HepG2 (cell line): Measurements from ENCODE around the gene IKZF4. TPM values are rescaled to one million over a fixed set of nuclear protein-coding genes. Genes with fewer than 3 reads are reported as not detected.

Experiments used
- ATAC-seq: fragments of 200-7000 bp; cut with Tn5 transposase; 3 replicates; pipeline ENCODE4 v1.9.1; 2020; ENCODE audit warnings: mild to moderate bottlenecking, moderate library complexity
- BruUV-seq: library from RNA; stranded (reverse); fragments of 400-500 nt; replicated peaks from 2 replicates; lab custom pipeline; 2021; lab: Mats Ljungman, UMichigan
- CTCF ChIA-PET: fragments of 300-600 bp; formaldehyde crosslinking; extraction: SDS; loops from one replicate; lab custom pipeline; 2021; ENCODE audit warnings: low total read pairs, inconsistent platforms, low intra/inter-chr PET ratio; lab: Yijun Ruan, JAX
- POLR2A ChIA-PET: fragments of 350-600 bp; sonication (Branson Sonifier 250); formaldehyde crosslinking; loops from one replicate; lab custom pipeline; 2020; ENCODE audit warnings: antibody characterized with exemption, inconsistent platforms; lab: Yijun Ruan, JAX
- DNase-seq: peaks from one replicate; pipeline ENCODE4 v3.0.0-alpha.2; 2015; ENCODE audit warnings: low spot score
- FAIRE-seq: peaks from 3 replicates; lab custom pipeline; 2011; peaks lifted over from hg19 to GRCh38; lab: Jason Lieb, UNC
- H2AFZ ChIP-seq: one replicate; pipeline ENCODE4 v1.6.1; 2011; ENCODE audit warnings: low read length, inconsistent platforms
- H3K27ac ChIP-seq: fragments of 300-600 bp; 3 replicates; pipeline ENCODE4 v1.8.0; 2011; ENCODE audit warnings: mixed run types, mild to moderate bottlenecking, mixed read lengths, low read length, inconsistent platforms; ENCODE audit not compliant: insufficient read depth; ENCODE audit errors: extremely low read length
- H3K27me3 ChIP-seq, 2 experiments: fragments of 200-600 bp in 1 of 2; 2 replicates in 1 of 2; 3 replicates in 1 of 2; pipeline versions ENCODE4 v1.6.0 to v1.8.0; 2011; ENCODE audit warnings: low read length in 2 of 2, mild to moderate bottlenecking in 2 of 2, moderate library complexity in 2 of 2, inconsistent platforms in 1 of 2; ENCODE audit not compliant: insufficient read depth in 2 of 2, control insufficient read depth in 1 of 2
- H3K36me3 ChIP-seq, 2 experiments: fragments of 200-600 bp in 1 of 2; replicated peaks in 1 of 2; 2 replicates in 1 of 2; 3 replicates in 1 of 2; pipeline versions ENCODE4 v1.5.1 to v1.8.0; 2011; ENCODE audit warnings: low read length in 2 of 2, inconsistent platforms in 1 of 2; ENCODE audit not compliant: insufficient read depth in 2 of 2, control insufficient read depth in 1 of 2
- H3K4me1 ChIP-seq: 2 replicates; pipeline ENCODE4 v1.5.1; 2012; ENCODE audit warnings: low read length, inconsistent platforms; ENCODE audit not compliant: insufficient read depth
- H3K4me2 ChIP-seq: 2 replicates; pipeline ENCODE4 v1.6.0; 2011; ENCODE audit warnings: low read depth, low read length, inconsistent platforms
- H3K4me3 ChIP-seq, 3 experiments: fragments of 200-600 bp in 1 of 3; sonication (generic), shearing (Covaris generic) in 1 of 3; replicated peaks in 1 of 3; 2 replicates each; pipeline ENCODE4 v1.5.1; 2011 to 2016; ENCODE audit warnings: low read length in 3 of 3, inconsistent platforms in 2 of 3, low read depth in 2 of 3, mild to moderate bottlenecking in 2 of 3, control low read depth in 1 of 3, mixed read lengths in 1 of 3; ENCODE audit not compliant: insufficient read depth in 1 of 3
- H3K79me2 ChIP-seq: one replicate; pipeline ENCODE4 v1.6.1; 2011; ENCODE audit warnings: low read length, inconsistent platforms; ENCODE audit not compliant: insufficient read depth
- H3K9ac ChIP-seq: 2 replicates; pipeline ENCODE4 v1.6.0; 2011; ENCODE audit warnings: mild to moderate bottlenecking, low read depth, low read length, inconsistent platforms; ENCODE audit not compliant: insufficient read depth
- H3K9me3 ChIP-seq: 2 replicates; pipeline ENCODE4 v1.5.1; 2012; ENCODE audit warnings: mild to moderate bottlenecking, low read length
- H4K20me1 ChIP-seq: 2 replicates; pipeline ENCODE4 v1.6.0; 2011; ENCODE audit warnings: inconsistent platforms, mild to moderate bottlenecking, low read length, moderate library complexity; ENCODE audit not compliant: insufficient read depth
- BCL6 ChIP-seq: IDR thresholded peaks from 2 replicates; pipeline ENCODE4 v1.6.1; 2016; ENCODE audit warnings: missing genetic modification reagents, missing compliant biosample characterization
- CEBPB ChIP-seq: IDR thresholded peaks from 2 replicates; pipeline ENCODE4 v1.6.1; 2011; ENCODE audit warnings: low read depth, low read length, improper control_type of control experiment, borderline replicate concordance
- FOSL2 ChIP-seq: sonication (generic); formaldehyde crosslinking; IDR thresholded peaks from 2 replicates; pipeline ENCODE4 v1.4.0; 2020; ENCODE audit warnings: missing genetic modification reagents
- KLF13 ChIP-seq: sonication (generic); formaldehyde crosslinking; IDR thresholded peaks from 2 replicates; pipeline ENCODE4 v1.4.0; 2020; ENCODE audit warnings: mild to moderate bottlenecking, missing genetic modification reagents
- NAIF1 ChIP-seq: sonication (generic); formaldehyde crosslinking; IDR thresholded peaks from 2 replicates; pipeline ENCODE4 v1.5.0; 2020; ENCODE audit warnings: mild to moderate bottlenecking, missing genetic modification reagents, borderline replicate concordance
- NFIC ChIP-seq: IDR thresholded peaks from 2 replicates; pipeline ENCODE4 v1.6.1; 2012; ENCODE audit warnings: mild to moderate bottlenecking, low read length, inconsistent platforms
- RFX5 ChIP-seq: IDR thresholded peaks from 2 replicates; pipeline ENCODE4 v1.6.1; 2011; ENCODE audit warnings: low read depth, low read length, improper control_type of control experiment
- RXRB ChIP-seq: IDR thresholded peaks from 2 replicates; pipeline ENCODE4 v1.6.1; 2016; ENCODE audit warnings: borderline replicate concordance, missing genetic modification reagents, missing compliant biosample characterization
- WGBS: methylation state at CpG from one replicate; pipeline ENCODE4 v1.1.6; 2017; ENCODE audit warnings: low lambda C conversion rate; 5-methylcytosine and 5-hydroxymethylcytosine counted together
- in situ Hi-C: cut with HindIII; loops from 2 replicates; pipeline ENCODE4 v1.10.0; 2017; ENCODE audit warnings: low pct_unique_long_range_greater_than_20kb; ENCODE audit not compliant: extremely low pct_ligation_motif_present
- intact Hi-C: fragments of 100-400 bp; cut with micrococcal nuclease; formaldehyde crosslinking; loops from one replicate; pipeline ENCODE4 v1.10.0; 2022; ENCODE audit not compliant: unreplicated experiment
- polyA plus RNA-seq, 8 experiments: library from polyadenylated mRNA; depleted of rRNA in 3 of 8; stranded (reverse) in 7 of 8; unstranded in 1 of 8; fragments of >200 nt; fragmentation: Illumina TruSeq in 4 of 8; extraction: Trizol in 4 of 8; gene quantifications; 2 replicates each; pipeline versions ENCODE4 v1.2.1 to v1.2.3, GENCODE V29; 2011 to 2016; ENCODE audit warnings: low read depth in 4 of 8, missing spikeins in 1 of 8, mixed read lengths in 1 of 8; ENCODE audit not compliant: insufficient read depth in 1 of 8
- total RNA-seq, 5 experiments: library from RNA; depleted of rRNA; stranded (reverse); fragments of >200 nt; fragmentation: Illumina TruSeq; extraction: Trizol; gene quantifications; 2 replicates each; pipeline ENCODE4 v1.2.3, GENCODE V29; 2016; ENCODE audit warnings: low read depth in 1 of 5
- TF ChIP-seq, protein P1 (sequence below): sonication (generic); formaldehyde crosslinking; IDR thresholded peaks from 2 replicates; pipeline ENCODE4 v1.4.0; 2020; ENCODE audit warnings: missing genetic modification reagents, borderline replicate concordance
- TF ChIP-seq, protein P2 (sequence below): sonication (generic); formaldehyde crosslinking; IDR thresholded peaks from 2 replicates; pipeline ENCODE4 v1.4.0; 2020; ENCODE audit warnings: mild to moderate bottlenecking, missing genetic modification reagents

IKZF4 gene
- total and polyA plus RNA-seq, 2 of the 13 experiments (the other 11 are each of a cell fraction or from before 2014, with no cell fraction given): 0.58 to 2.2 TPM

DNA sequence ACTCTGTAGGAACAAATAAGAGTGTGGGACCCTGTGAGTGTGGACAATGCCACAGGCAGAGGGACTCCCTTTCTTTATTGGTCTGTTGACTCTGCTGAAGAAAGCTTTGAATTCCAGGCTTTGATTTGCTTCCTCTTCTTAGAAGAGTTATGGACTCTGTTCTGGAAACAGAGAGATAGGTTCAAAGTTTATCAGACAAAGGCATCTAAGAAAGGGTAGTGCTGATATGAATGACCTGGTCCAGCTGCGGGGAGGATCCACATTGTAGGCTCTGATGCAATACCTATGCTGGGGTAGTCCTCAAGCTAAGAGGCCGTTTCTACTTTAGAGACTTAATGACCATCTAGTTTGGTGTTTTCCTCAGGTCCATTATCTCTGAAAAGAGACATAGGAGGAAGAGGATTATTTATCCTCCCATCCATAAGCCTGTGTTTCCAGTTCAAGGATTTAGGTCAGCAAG, 10.7 kb upstream of the IKZF4 start (continued):
- no peak for TF ChIP-seq NAIF1 (CRISPR knock-in tag)
- TF ChIP-seq RXRB (CRISPR knock-in tag): peak; percentile 58; the same call in 1 of the 2 replicates
- TF ChIP-seq RFX5: no peak
- TF ChIP-seq, protein P1, sequence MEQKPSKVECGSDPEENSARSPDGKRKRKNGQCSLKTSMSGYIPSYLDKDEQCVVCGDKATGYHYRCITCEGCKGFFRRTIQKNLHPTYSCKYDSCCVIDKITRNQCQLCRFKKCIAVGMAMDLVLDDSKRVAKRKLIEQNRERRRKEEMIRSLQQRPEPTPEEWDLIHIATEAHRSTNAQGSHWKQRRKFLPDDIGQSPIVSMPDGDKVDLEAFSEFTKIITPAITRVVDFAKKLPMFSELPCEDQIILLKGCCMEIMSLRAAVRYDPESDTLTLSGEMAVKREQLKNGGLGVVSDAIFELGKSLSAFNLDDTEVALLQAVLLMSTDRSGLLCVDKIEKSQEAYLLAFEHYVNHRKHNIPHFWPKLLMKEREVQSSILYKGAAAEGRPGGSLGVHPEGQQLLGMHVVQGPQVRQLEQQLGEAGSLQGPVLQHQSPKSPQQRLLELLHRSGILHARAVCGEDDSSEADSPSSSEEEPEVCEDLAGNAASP: peak; percentile 37; the same call in 1 of the 2 replicates
- TF ChIP-seq, protein P2, sequence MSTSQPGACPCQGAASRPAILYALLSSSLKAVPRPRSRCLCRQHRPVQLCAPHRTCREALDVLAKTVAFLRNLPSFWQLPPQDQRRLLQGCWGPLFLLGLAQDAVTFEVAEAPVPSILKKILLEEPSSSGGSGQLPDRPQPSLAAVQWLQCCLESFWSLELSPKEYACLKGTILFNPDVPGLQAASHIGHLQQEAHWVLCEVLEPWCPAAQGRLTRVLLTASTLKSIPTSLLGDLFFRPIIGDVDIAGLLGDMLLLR (CRISPR knock-in tag): no peak
- TF ChIP-seq NFIC: peak; percentile 61; the same call in 1 of the 2 replicates

GRCh38 chr12:56011509-56012090, 9.2 kb upstream of the IKZF4 start:
- no peaks in the 10 kb centered on the region; a peak in 1 of 5 replicates for H3K27me3 ChIP-seq
- peak overlapping the region; percentile 29 for H3K27ac ChIP-seq
- peaks cover 89% of the 10 kb centered on the region for H3K4me1 ChIP-seq
- intact Hi-C loops: loop anchor here (2.0 kb wide), 1 partner anchor 15 kb away; the partner anchor contains the start of gene SUOX
- 73% methylated on average over 2 of the region's 2 CpGs for WGBS
- DNase-seq: no peak
- TF ChIP-seq BCL6 (CRISPR knock-in tag) (peak; percentile 70), KLF13 (no peak), CEBPB (peak; percentile 32; the same call in 1 of the 2 replicates), FOSL2 (CRISPR knock-in tag) (peak; percentile 52)
- TF ChIP-seq, all 625 proteins: peak for 3
- no TSS peak for BruUV-seq
- Histone ChIP-seq H3K79me2 (no peaks in the 10 kb centered on the region), H3K9me3 (no peaks in the 10 kb centered on the region), H3K4me2 (no peak overlapping the region; the same call in 1 of the 2 replicates), H3K9ac (no peak overlapping the region), H3K4me3 (no peak overlapping the region), H3K36me3 (no peaks in the 10 kb centered on the region; a peak in 1 of 5 replicates), H2AFZ (no peak overlapping the region), H4K20me1 (no peaks in the 10 kb centered on the region)
- FAIRE-seq (peak; percentile 43), ATAC-seq (no peak)
- in situ Hi-C loops: no loop called here
- ChIA-PET CTCF (no interaction called here), POLR2A (interaction anchor here (0.7 to 1.6 kb wide), 12 partner anchors 9 to 182 kb away, joined by 3 to 6 read pairs (median 3); partner anchors contain the start of genes ESYT1, IKZF4, PA2G4 and RAB5B)
